Suppressor macrophage treated with lipopolysaccharide for 4 hours (primary cell): ENCODE measurements around the gene NPTX2.

Experiments used
- DNase-seq: peaks from one replicate; pipeline ENCODE4 v3.0.0-alpha.2; 2020

NPTX2 gene

GRCh38 chr7:98619450-98620321 is 2.6 kb downstream of the NPTX2 start:
- DNase-seq, result peak; percentile 22

- DNase-seq, result no peak
Observed at GRCh38 chr7:98621573-98622482, 4.7 kb downstream of the NPTX2 start.

- DNase-seq, result no peak
Observed at GRCh38 chr7:98622926-98623325, 5.8 kb downstream of the NPTX2 start.

GRCh38 chr7:98624846-98625420 is 7.8 kb downstream of the NPTX2 start:
- no peak for DNase-seq

- no peak for DNase-seq
Observed at GRCh38 chr7:98626460-98627412, 9.7 kb downstream of the NPTX2 start.

- no peak for DNase-seq
Observed at GRCh38 chr7:98627413-98627790, 10.3 kb downstream of the NPTX2 start.

- DNase-seq, result no peak
Observed at GRCh38 chr7:98628418-98628817, 11.3 kb downstream of the NPTX2 start.

- DNase-seq, result no peak
Observed at GRCh38 chr7:98629001-98629431, 11.9 kb downstream of the NPTX2 start.

- no peak for DNase-seq
Observed at GRCh38 chr7:98630149-98630548, 13.1 kb downstream of the NPTX2 start.

- no peak for DNase-seq
Observed at GRCh38 chr7:98630770-98631169, 13.7 kb downstream of the NPTX2 start.

GRCh38 chr7:98638853-98639252 is 21.8 kb downstream of the NPTX2 start:
- no peak for DNase-seq

- DNase-seq, result no peak
Observed at GRCh38 chr7:98640375-98640774, 23.3 kb downstream of the NPTX2 start.

GRCh38 chr7:98641646-98642500 is 24.8 kb downstream of the NPTX2 start:
- peak; percentile 20 for DNase-seq

- no peak for DNase-seq
Observed at GRCh38 chr7:98643236-98643985, 26.3 kb downstream of the NPTX2 start.

- DNase-seq, result no peak
Observed at GRCh38 chr7:98646465-98646864, 29.4 kb downstream of the NPTX2 start.

GRCh38 chr7:98647326-98647725 is 30.2 kb downstream of the NPTX2 start:
- no peak for DNase-seq

GRCh38 chr7:98651760-98652159 is 34.7 kb downstream of the NPTX2 start:
- DNase-seq, result no peak

GRCh38 chr7:98653601-98654310 is 36.7 kb downstream of the NPTX2 start:
- DNase-seq, result no peak

GRCh38 chr7:98654524-98655272 is 37.6 kb downstream of the NPTX2 start:
- DNase-seq, result no peak
